HCT116 (cell line): ENCODE results near the gene RCBTB1.

Experiments
- CEBPB ChIP-seq: IDR thresholded peaks from 2 replicates; pipeline ENCODE4 v1.6.1; 2012; ENCODE audit warnings: low read depth
- CTCF ChIP-seq, 3 experiments: fragments of 200-600 bp in 1 of 3; sonication (generic) in 1 of 3; IDR thresholded peaks in 2 of 3; conservative IDR thresholded peaks in 1 of 3; 2 replicates each; pipeline ENCODE4 v1.5.1; 2012 to 2017; ENCODE audit warnings: low read depth in 2 of 3, low read length in 2 of 3, antibody characterized with exemption in 1 of 3, borderline replicate concordance in 1 of 3, control low read depth in 1 of 3, mild to moderate bottlenecking in 1 of 3, mixed read lengths in 1 of 3, mixed run types in 1 of 3, moderate library complexity in 1 of 3; ENCODE audit not compliant: insufficient read depth in 1 of 3
- EZH2 ChIP-seq: fragments of 200-600 bp; sonication (generic); IDR thresholded peaks from 2 replicates; pipeline ENCODE4 v1.6.1; 2017; ENCODE audit warnings: antibody characterized with exemption, mixed run types
- EZH2phosphoT487 ChIP-seq: fragments of 200-600 bp; IDR thresholded peaks from 2 replicates; pipeline ENCODE4 v1.6.1; 2018; ENCODE audit warnings: antibody characterized with exemption, borderline replicate concordance
- POLR2A ChIP-seq: IDR thresholded peaks from 2 replicates; pipeline ENCODE4 v1.7.0; 2011; ENCODE audit warnings: borderline replicate concordance; ENCODE audit not compliant: insufficient read depth, insufficient read length; ENCODE audit errors: extremely low read depth
- POLR2AphosphoS5 ChIP-seq: IDR thresholded peaks from 2 replicates; pipeline ENCODE4 v1.6.1; 2011; ENCODE audit warnings: mild to moderate bottlenecking, low read depth, low read length, moderate library complexity
- SIN3A ChIP-seq: IDR thresholded peaks from 2 replicates; pipeline ENCODE4 v1.6.1; 2012; ENCODE audit warnings: low read depth

GRCh38 chr13:49624229-49624628 lies 38.9 kb upstream of the RCBTB1 start:
- TF ChIP-seq CEBPB (no peak), CTCF (IDR thresholded peaks at IDR 0.05 in 2 of 3, conservative IDR thresholded peaks at IDR 0.05 in 1 of 3; ENCODE audit: borderline replicate concordance in 1 of 3, insufficient read depth in 1 of 3, low read depth in 2 of 3, low read length in 2 of 3) (no peak), POLR2A (no peak), EZH2phosphoT487 (no peak), SIN3A (no peak), POLR2AphosphoS5 (no peak), EZH2 (no peak)
